H1 (cell line): ENCODE data around the gene MYLK2.

Source experiments
- EZH2 ChIP-seq: fragments of 200-600 bp; sonication (generic); IDR thresholded peaks from 2 replicates; pipeline ENCODE4 v1.7.1; 2012; ENCODE audit warnings: low read depth, mild to moderate bottlenecking, moderate library complexity, low read length, inconsistent platforms; ENCODE audit not compliant: severe bottlenecking
- POLR2A ChIP-seq, 2 experiments: IDR thresholded peaks; 1 replicate in 1 of 2; 2 replicates in 1 of 2; pipeline ENCODE4 v1.6.1; 2011; ENCODE audit warnings: low read depth in 2 of 2, low read length in 2 of 2, mild to moderate bottlenecking in 2 of 2; ENCODE audit errors: control extremely low read depth in 1 of 2
- POLR2AphosphoS5 ChIP-seq: IDR thresholded peaks from 2 replicates; pipeline ENCODE4 v1.6.1; 2011; ENCODE audit warnings: low read depth, low read length
- SP1 ChIP-seq: IDR thresholded peaks from 2 replicates; pipeline ENCODE4 v1.6.1; 2011; ENCODE audit warnings: low read depth, low read length
- TF ChIP-seq, protein P1 (sequence below), 3 experiments: IDR thresholded peaks; 1 replicate in 2 of 3; 2 replicates in 1 of 3; pipeline versions ENCODE4 v1.5.1 to v1.6.1; 2011; ENCODE audit warnings: low read length in 3 of 3, mild to moderate bottlenecking in 3 of 3, inconsistent platforms in 2 of 3, low read depth in 1 of 3, moderate library complexity in 1 of 3; ENCODE audit not compliant: insufficient read depth in 1 of 3; ENCODE audit errors: control extremely low read depth in 1 of 3
- TF ChIP-seq, protein P2 (sequence below): IDR thresholded peaks from 2 replicates; pipeline ENCODE4 v1.6.1; 2011; ENCODE audit warnings: low read length, improper control_type of control experiment

DNA sequence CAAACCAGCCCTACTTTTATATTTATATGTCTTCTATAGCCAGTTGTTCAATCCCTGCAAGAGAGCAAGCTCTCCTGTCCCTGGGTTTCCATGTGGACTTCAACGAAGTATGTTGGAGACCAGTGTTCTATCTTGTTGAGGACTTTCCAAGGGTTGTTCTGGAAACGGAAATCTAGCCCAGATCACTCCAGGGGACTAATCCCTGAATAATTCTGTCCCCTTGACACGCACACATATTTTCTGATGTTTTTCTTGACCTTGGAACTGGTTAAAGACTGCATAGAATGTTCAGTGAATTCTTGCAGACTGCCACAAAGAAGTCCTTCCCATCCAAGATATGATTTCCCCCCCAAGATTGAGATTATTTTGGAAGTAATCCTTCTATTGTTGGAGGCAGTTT lies 9.5 kb upstream of the MYLK2 start:
- TF ChIP-seq POLR2AphosphoS5, result no peak
- no peak for TF ChIP-seq POLR2A (IDR thresholded peaks at IDR 0.05; ENCODE audit: control extremely low read depth in 1 of 2, low read depth in 2 of 2, low read length in 2 of 2)
- no peak for TF ChIP-seq EZH2
- TF ChIP-seq, protein P1, sequence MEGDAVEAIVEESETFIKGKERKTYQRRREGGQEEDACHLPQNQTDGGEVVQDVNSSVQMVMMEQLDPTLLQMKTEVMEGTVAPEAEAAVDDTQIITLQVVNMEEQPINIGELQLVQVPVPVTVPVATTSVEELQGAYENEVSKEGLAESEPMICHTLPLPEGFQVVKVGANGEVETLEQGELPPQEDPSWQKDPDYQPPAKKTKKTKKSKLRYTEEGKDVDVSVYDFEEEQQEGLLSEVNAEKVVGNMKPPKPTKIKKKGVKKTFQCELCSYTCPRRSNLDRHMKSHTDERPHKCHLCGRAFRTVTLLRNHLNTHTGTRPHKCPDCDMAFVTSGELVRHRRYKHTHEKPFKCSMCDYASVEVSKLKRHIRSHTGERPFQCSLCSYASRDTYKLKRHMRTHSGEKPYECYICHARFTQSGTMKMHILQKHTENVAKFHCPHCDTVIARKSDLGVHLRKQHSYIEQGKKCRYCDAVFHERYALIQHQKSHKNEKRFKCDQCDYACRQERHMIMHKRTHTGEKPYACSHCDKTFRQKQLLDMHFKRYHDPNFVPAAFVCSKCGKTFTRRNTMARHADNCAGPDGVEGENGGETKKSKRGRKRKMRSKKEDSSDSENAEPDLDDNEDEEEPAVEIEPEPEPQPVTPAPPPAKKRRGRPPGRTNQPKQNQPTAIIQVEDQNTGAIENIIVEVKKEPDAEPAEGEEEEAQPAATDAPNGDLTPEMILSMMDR (IDR thresholded peaks at IDR 0.05; ENCODE audit: control extremely low read depth in 1 of 3, insufficient read depth in 1 of 3, low read depth in 1 of 3, low read length in 3 of 3), result no peak
- TF ChIP-seq, protein P2, sequence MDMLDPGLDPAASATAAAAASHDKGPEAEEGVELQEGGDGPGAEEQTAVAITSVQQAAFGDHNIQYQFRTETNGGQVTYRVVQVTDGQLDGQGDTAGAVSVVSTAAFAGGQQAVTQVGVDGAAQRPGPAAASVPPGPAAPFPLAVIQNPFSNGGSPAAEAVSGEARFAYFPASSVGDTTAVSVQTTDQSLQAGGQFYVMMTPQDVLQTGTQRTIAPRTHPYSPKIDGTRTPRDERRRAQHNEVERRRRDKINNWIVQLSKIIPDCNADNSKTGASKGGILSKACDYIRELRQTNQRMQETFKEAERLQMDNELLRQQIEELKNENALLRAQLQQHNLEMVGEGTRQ, result no peak
- TF ChIP-seq SP1, result no peak
